Tibial nerve (tissue), 4 donors: ENCODE data around the gene HAPLN2. TPM values are rescaled to one million over a fixed set of nuclear protein-coding genes. Genes with fewer than 3 reads are reported as not detected.
A peak's percentile ranks its signal among the peaks of the same experiment; 100 is the strongest.

ENCODE experiments used
- DNase-seq, 2 donors: peaks; one replicate each; pipeline ENCODE4 v3.0.0-alpha.2; 2019; ENCODE audit warnings: low spot score in 2 of 2
- H3K27ac ChIP-seq, 4 donors: fragments of 200-600 bp; sonication (generic) in 3 of 4; one replicate each; pipeline ENCODE4 v1.5.1; 2017 to 2019; ENCODE audit warnings: mild to moderate bottlenecking in 1 of 4
- H3K27me3 ChIP-seq, 2 donors: fragments of 200-600 bp; sonication (generic) in 1 of 2; one replicate each; pipeline versions ENCODE4 v1.5.1 to v1.6.0; 2017 to 2019
- H3K36me3 ChIP-seq, 3 donors: fragments of 200-600 bp; sonication (generic); one replicate each; pipeline ENCODE4 v1.5.1; 2018 to 2019
- H3K4me1 ChIP-seq, 4 donors: fragments of 200-600 bp; sonication (generic) in 3 of 4; one replicate each; pipeline ENCODE4 v1.5.1; 2017 to 2019
- H3K4me3 ChIP-seq, 4 donors: fragments of 200-600 bp; sonication (generic) in 3 of 4; one replicate each; pipeline ENCODE4 v1.5.1; 2017 to 2019; ENCODE audit warnings: mild to moderate bottlenecking in 1 of 4, moderate library complexity in 1 of 4
- H3K9me3 ChIP-seq, 4 donors: fragments of 200-600 bp; sonication (generic) in 3 of 4; one replicate each; pipeline ENCODE4 v1.5.1; 2017 to 2019
- EP300 ChIP-seq, 2 donors: sonication (generic); formaldehyde crosslinking; IDR thresholded peaks; one replicate each; pipeline ENCODE4 v1.6.1; 2017; ENCODE audit warnings: antibody characterized with exemption in 2 of 2, mild to moderate bottlenecking in 1 of 2
- POLR2A ChIP-seq, 2 donors: fragments of 450-650 bp; IDR thresholded peaks; one replicate each; pipeline ENCODE4 v1.6.1; 2017; ENCODE audit warnings: antibody characterized with exemption in 2 of 2, mild to moderate bottlenecking in 2 of 2, moderate library complexity in 2 of 2
- WGBS, 2 donors: methylation state at CpG; one replicate each; pipeline ENCODE4 v1.1.5; 2018; 5-methylcytosine and 5-hydroxymethylcytosine counted together
- total RNA-seq, 4 donors: library from RNA; depleted of rRNA; stranded (reverse); fragments of >200 nt; gene quantifications; one replicate each; pipeline ENCODE4 v1.1.0, GENCODE V29; 2016
- TF ChIP-seq, protein P1 (sequence below), 5 experiments: fragments of 200-600 bp in 3 of 5; fragments of 450-650 bp in 2 of 5; sonication (generic) in 3 of 5; IDR thresholded peaks; one replicate each; pipeline ENCODE4 v1.5.1; 2016 to 2019; ENCODE audit warnings: antibody characterized with exemption in 5 of 5, mild to moderate bottlenecking in 3 of 5, moderate library complexity in 2 of 5

Gene HAPLN2
- total RNA-seq, 4 donors from 2014 or later, result 1.8 to 20.3 (median 10.6) TPM

DNA sequence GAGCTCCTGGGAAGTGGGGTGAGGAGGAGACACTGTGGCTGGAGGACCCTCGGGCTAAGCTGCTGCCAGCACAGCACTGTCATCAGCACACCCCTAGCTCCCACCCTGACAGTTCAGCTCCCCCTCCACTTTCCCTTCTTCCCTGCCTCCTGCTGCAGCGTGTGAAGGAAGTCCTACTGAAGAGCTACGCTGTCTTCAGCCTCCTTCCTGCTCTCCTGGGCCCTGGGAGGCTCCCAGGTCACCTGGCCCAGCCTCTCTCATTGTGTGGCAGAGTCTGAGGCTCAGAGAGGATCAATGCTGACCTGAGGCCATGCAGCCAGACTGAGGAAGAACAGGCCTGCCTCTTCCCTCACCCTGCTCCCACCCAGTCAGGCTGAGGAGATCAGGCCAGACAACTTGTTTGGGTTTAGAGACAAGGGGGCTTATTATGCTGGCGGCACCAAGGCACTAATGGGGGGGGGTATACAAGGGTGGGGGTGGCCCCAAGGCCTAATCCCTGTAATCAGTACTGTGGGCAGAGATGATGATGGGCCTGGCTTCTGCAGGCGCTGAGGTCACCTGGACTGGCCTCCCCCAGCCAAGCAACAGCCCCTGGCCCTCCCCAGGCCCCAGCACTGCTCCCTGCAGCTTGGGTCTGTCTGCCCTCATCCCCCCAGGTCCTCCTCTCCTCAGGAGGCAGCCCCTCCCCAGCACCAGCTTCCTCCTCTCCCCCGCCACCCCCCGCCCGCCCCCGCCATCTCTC is 48.9 kb downstream of the HAPLN2 start:
- Histone ChIP-seq H3K9me3 (no peaks in the 10 kb centered on the region), H3K4me3 (no peak overlapping the region), H3K27me3 (no peaks in the 10 kb centered on the region), H3K4me1 (peaks cover 0 to 82% (median 52%) of the 10 kb centered on the region in 4 donors), H3K36me3 (peaks cover 0 to 15% (median 0%) of the 10 kb centered on the region in 3 donors), H3K27ac (peak overlapping the region; percentile 40 to 94 (median 76))
- no peak for TF ChIP-seq EP300 (IDR thresholded peaks at IDR 0.05)
- TF ChIP-seq POLR2A (IDR thresholded peaks at IDR 0.05), result no peak
- TF ChIP-seq, protein P1, sequence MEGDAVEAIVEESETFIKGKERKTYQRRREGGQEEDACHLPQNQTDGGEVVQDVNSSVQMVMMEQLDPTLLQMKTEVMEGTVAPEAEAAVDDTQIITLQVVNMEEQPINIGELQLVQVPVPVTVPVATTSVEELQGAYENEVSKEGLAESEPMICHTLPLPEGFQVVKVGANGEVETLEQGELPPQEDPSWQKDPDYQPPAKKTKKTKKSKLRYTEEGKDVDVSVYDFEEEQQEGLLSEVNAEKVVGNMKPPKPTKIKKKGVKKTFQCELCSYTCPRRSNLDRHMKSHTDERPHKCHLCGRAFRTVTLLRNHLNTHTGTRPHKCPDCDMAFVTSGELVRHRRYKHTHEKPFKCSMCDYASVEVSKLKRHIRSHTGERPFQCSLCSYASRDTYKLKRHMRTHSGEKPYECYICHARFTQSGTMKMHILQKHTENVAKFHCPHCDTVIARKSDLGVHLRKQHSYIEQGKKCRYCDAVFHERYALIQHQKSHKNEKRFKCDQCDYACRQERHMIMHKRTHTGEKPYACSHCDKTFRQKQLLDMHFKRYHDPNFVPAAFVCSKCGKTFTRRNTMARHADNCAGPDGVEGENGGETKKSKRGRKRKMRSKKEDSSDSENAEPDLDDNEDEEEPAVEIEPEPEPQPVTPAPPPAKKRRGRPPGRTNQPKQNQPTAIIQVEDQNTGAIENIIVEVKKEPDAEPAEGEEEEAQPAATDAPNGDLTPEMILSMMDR (IDR thresholded peaks at IDR 0.05), result no peak
- 72 to 76% methylated on average over 8 to 9 of the region's 9 CpGs for WGBS, 2 donors
- DNase-seq, result no peak

DNA sequence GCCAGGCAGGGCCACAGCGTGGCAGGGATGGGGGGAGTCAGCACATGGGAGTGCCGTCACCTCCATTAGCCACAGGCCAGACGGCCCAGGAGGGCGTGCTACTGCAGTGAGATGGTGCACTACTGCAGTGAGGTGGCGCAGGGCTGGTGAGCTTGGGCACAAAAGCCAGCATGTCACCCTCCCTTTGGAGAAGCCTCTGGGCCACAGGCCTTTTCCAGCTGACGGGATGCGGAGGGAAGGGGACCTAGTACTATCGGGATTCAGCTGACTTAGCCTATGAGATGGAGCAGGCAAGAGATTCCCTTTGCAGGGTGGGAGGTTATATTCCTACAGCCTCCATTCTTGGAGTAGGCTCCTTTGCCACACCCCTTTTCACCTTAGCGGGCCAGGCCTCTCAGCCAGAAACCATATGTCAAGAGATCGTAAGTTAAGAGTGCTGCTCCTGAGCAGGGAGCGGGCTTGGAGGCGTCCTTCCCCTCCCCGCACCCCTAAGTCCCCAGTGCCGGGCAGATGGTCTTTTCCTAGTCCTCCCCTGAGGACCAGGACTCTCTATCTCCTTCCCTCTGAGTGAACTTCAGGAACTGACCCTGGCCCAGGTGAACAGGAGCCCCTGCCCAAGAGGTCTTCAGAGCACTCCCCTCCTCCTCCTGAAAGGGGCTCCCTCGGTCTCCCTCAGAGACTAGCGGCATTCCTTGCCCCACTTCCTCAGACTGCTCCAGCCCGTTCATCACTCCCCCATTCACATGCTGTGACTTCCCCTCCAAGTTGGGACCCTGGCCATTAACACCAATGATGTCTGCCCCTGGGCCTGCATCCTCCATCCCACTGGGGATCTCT is 49.8 kb downstream of the HAPLN2 start:
- peak overlapping the region in 3 of 4 donors; percentile 67 to 94 (median 84) for H3K27ac ChIP-seq
- no peak for TF ChIP-seq POLR2A (IDR thresholded peaks at IDR 0.05)
- TF ChIP-seq, protein P1 (IDR thresholded peaks at IDR 0.05), result no peak
- no peak for TF ChIP-seq EP300 (IDR thresholded peaks at IDR 0.05)
- peaks cover 0 to 20% (median 0%) of the 10 kb centered on the region in 3 donors for H3K36me3 ChIP-seq
- H3K4me1 ChIP-seq, result peaks cover 0 to 82% (median 44%) of the 10 kb centered on the region in 4 donors
- no peaks in the 10 kb centered on the region for H3K27me3 ChIP-seq
- no peaks in the 10 kb centered on the region for H3K9me3 ChIP-seq
- 74 to 76% methylated on average over 16 to 17 of the region's 17 CpGs for WGBS, 2 donors
- DNase-seq, result no peak
- H3K4me3 ChIP-seq, result no peak overlapping the region

DNA sequence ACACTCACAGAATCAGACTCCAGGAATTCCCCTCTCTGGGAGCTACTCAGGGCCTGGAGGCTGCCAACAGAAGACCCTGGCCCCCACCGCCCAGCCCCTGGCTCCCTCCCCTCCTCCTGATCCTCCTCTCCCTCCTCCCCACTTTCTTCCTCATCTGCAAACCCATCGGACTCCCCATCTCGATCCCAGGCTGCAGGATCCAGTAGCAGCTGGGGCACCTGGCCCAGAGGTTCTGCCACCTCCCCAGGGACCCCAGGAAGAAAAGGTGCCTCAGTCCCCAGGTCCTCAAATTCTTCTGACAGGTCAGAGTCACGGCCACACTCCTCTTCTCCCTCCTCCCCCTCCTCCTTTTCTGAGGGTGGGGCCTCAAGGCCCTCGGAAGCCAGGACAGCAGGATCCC is 50.6 kb downstream of the HAPLN2 start:
- Histone ChIP-seq H3K27me3 (no peaks in the 10 kb centered on the region), H3K27ac (peak overlapping the region in 3 of 4 donors; percentile 11 to 94 (median 84)), H3K4me3 (no peak overlapping the region), H3K9me3 (no peaks in the 10 kb centered on the region), H3K36me3 (peaks cover 0 to 26% (median 0%) of the 10 kb centered on the region in 3 donors), H3K4me1 (peaks cover 0 to 82% (median 42%) of the 10 kb centered on the region in 4 donors)
- TF ChIP-seq POLR2A (IDR thresholded peaks at IDR 0.05) (no peak), EP300 (IDR thresholded peaks at IDR 0.05) (no peak)
- TF ChIP-seq, protein P1 (IDR thresholded peaks at IDR 0.05), result no peak
- WGBS, 2 donors, result 48 to 59% methylated on average over 5 of the region's 5 CpGs
- DNase-seq, result no peak

DNA sequence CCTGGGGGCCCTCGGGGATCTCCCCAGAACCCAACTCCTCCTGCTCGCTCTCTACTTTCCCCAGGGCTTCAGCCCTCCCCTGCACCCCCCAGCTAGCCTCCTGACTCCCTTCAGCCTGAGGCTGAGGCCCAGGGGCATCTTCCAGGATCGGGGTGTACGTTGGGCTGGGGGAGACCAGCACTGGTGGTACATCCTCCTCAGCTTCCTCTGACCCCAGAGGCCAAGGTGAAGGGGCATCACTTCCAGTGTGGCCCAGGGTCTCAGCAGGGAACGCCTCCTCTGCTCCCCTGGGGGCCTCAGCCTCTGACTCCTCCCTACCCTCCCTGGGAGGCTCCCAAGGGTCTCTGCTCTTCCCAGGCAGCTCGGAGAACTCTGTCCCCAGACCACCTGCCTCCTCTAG is 51.1 kb downstream of the HAPLN2 start:
- 63 to 78% methylated on average over 6 of the region's 6 CpGs for WGBS, 2 donors
- H3K27me3 ChIP-seq, result no peaks in the 10 kb centered on the region
- H3K9me3 ChIP-seq, result no peaks in the 10 kb centered on the region
- H3K36me3 ChIP-seq, result peaks cover 0 to 32% (median 0%) of the 10 kb centered on the region in 3 donors
- no peak for DNase-seq
- no peak overlapping the region for H3K4me3 ChIP-seq
- peaks cover 0 to 82% (median 43%) of the 10 kb centered on the region in 4 donors for H3K4me1 ChIP-seq
- peak overlapping the region in 3 of 4 donors; percentile 11 to 94 (median 84) for H3K27ac ChIP-seq
- TF ChIP-seq EP300 (IDR thresholded peaks at IDR 0.05) (no peak), POLR2A (IDR thresholded peaks at IDR 0.05) (no peak)
- TF ChIP-seq, protein P1 (IDR thresholded peaks at IDR 0.05), result no peak
